Left lung (tissue), 10 donors: Measurements from ENCODE around the gene STAT5B. TPM values are rescaled to one million over a fixed set of nuclear protein-coding genes. Genes with fewer than 3 reads are reported as not detected.
"Not testable (repeated sequence)": the region's sequence is repeated elsewhere in the genome, so short reads cannot be mapped to it uniquely, and the experiment has no call there.

ENCODE experiments used
- ATAC-seq: fragments of 200-7000 bp; cut with Tn5 transposase; one replicate; pipeline ENCODE4 v1.9.1; 2020; ENCODE audit warnings: moderate library complexity
- DNase-seq, 4 donors: peaks; one replicate each; pipeline ENCODE4 v3.0.0-alpha.2; 2013 to 2020
- H3K27ac ChIP-seq, 2 donors: fragments of 200-600 bp; sonication (generic) in 1 of 2; one replicate each; pipeline versions ENCODE4 v1.5.0 to v1.8.0; 2020 to 2021
- H3K27me3 ChIP-seq, 2 donors: fragments of 200-600 bp; sonication (generic) in 1 of 2; one replicate each; pipeline versions ENCODE4 v1.5.0 to v1.8.0; 2020 to 2021
- H3K36me3 ChIP-seq, 2 donors: fragments of 200-600 bp; sonication (generic) in 1 of 2; one replicate each; pipeline versions ENCODE4 v1.5.0 to v1.8.0; 2020 to 2021
- H3K4me1 ChIP-seq, 2 donors: fragments of 200-600 bp; one replicate each; pipeline ENCODE4 v1.8.0; 2021
- H3K4me3 ChIP-seq, 2 donors: fragments of 200-600 bp; sonication (generic) in 1 of 2; one replicate each; pipeline versions ENCODE4 v1.5.0 to v1.8.0; 2020 to 2021; ENCODE audit warnings: mild to moderate bottlenecking in 1 of 2
- H3K9me3 ChIP-seq, 2 donors: fragments of 200-600 bp; sonication (generic) in 1 of 2; one replicate each; pipeline versions ENCODE4 v1.5.0 to v1.8.0; 2020 to 2021
- intact Hi-C, 2 donors: fragments of 100-400 bp; cut with DNase I; formaldehyde crosslinking; loops; one replicate each; pipeline versions ENCODE4 v1.11.2 to v1.14.2; 2022
- polyA plus RNA-seq, 6 donors: library from polyadenylated mRNA; unstranded; fragments of 120-200 nt; gene quantifications; one replicate each; pipeline ENCODE4 v1.2.1, GENCODE V29; 2013; ENCODE audit not compliant: insufficient read length in 6 of 6
- total RNA-seq, 2 donors: library from RNA; stranded (reverse); fragmentation: NEBNext Ultra II Directional; extraction: Animal tissue kit (Norgen Biotek cat#: 25700); gene quantifications; one replicate each; pipeline ENCODE4 v1.2.1, GENCODE V29; 2021
- TF ChIP-seq, protein P1 (sequence below), 2 donors: fragments of 200-600 bp; sonication (generic) in 1 of 2; IDR thresholded peaks; one replicate each; pipeline versions ENCODE4 v1.5.0 to v1.8.0; 2021; ENCODE audit warnings: antibody characterized with exemption in 2 of 2
- donor health status: DM: no; HTN: yes; CAD: no.
- donor health status: DM: no; HTN: no; CAD: no.

Gene STAT5B
- total and polyA plus RNA-seq, 8 donors = 41.5 to 70.9 (median 57.4) TPM

DNA sequence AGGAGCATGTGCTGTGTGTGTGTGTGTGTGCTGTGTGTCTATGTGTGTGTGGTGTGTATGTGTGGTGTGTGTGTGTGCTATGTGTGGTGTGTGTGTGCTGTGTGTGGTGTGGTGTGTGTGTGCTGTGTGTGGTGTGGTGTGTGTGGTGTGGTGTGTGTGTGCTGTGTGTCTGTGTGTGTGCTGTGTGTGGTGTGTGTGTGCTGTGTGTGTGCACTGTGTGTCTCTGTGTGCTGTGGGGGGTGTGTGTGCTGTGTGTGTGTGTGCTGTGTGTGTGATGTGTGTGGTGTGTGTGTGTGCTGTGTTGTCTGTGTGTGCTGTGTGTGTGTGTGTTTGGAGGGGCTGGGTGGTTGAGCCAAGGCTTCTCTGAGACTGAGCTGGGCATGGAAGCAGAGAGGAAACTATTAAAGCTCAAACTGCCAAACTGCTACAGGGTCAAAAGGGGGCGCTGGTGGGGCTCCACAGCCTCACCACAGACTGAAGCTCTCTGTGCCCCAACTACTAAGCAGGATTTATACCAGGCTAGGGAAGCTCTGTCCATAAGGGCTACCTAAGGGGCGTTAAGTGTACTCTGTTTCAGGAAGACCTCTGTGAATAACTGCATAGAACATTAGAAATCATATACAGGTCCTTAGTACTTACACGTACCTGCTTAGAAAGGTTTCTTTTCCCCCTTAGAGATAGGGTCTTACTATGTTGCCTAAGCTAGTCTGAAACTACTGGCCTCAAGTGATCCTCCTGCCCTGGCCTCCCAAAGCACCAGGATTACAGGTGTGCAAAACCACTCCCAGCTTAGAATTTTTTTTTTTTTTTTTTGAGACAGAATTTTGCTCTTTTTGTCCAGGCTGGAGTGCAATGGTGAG lies 54.1 kb downstream of the STAT5B start:
- H3K4me1 ChIP-seq = peaks cover 0 to 13% of the 10 kb centered on the region in 2 donors
- DNase-seq (peak in 1 of 4 donors; percentile 40), ATAC-seq (peak; percentile 90)
- no peak overlapping the region for H3K27ac ChIP-seq
- no peaks in the 10 kb centered on the region for H3K9me3 ChIP-seq
- H3K27me3 ChIP-seq = no peaks in the 10 kb centered on the region
- no peak overlapping the region for H3K4me3 ChIP-seq
- H3K36me3 ChIP-seq = peaks cover 0 to 68% of the 10 kb centered on the region in 2 donors
- TF ChIP-seq, protein P1, sequence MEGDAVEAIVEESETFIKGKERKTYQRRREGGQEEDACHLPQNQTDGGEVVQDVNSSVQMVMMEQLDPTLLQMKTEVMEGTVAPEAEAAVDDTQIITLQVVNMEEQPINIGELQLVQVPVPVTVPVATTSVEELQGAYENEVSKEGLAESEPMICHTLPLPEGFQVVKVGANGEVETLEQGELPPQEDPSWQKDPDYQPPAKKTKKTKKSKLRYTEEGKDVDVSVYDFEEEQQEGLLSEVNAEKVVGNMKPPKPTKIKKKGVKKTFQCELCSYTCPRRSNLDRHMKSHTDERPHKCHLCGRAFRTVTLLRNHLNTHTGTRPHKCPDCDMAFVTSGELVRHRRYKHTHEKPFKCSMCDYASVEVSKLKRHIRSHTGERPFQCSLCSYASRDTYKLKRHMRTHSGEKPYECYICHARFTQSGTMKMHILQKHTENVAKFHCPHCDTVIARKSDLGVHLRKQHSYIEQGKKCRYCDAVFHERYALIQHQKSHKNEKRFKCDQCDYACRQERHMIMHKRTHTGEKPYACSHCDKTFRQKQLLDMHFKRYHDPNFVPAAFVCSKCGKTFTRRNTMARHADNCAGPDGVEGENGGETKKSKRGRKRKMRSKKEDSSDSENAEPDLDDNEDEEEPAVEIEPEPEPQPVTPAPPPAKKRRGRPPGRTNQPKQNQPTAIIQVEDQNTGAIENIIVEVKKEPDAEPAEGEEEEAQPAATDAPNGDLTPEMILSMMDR (IDR thresholded peaks at IDR 0.05) = peak; percentile 30 to 53
- intact Hi-C loops = no loop called here

DNA sequence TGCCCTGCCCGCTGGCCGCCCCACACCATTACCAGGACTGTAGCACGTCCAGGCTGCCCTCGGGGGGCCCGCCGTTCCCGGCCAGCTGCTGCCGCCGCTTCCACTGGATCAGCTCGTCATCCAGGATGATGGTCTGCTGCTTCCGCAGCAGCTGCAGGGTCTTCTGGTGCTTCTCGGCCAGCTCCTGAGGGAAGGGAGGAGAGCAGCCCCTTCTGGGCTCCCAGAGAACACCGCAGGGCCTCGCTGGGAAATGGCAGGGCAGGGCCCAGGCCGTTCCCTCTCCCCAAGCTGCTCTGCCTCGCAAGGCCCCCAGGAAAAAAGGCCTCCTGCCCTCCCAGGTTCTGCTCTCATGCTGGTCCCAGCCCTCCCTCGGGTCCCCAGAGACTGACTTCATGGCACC lies 56.9 kb downstream of the STAT5B start:
- peaks cover 0 to 90% of the 10 kb centered on the region in 2 donors for H3K36me3 ChIP-seq
- H3K9me3 ChIP-seq, H3K27me3 ChIP-seq, H3K27ac ChIP-seq, H3K4me1 ChIP-seq, ATAC-seq, DNase-seq, intact Hi-C loops, H3K4me3 ChIP-seq: not testable (repeated sequence)

DNA sequence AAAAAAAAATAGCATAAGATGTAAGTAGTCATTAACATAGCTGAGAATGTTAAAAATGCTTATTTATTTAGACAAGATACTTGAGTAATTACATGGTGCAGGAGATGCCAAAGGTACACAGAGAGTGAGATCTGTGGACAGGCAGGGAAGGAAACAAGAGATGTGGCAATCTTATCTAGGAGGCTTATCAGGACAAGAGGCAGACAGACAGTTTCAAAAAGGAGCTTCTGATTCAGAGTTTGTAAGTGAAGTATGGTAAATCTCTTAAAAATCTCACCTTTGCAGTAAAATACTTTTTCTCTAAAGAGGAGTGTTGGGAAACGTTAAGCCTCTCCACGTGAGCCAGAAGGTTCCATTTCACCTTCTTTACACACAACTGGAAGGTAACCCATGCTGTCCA lies 62.0 kb downstream of the STAT5B start:
- Histone ChIP-seq H3K27me3 (no peaks in the 10 kb centered on the region), H3K4me1 (no peaks in the 10 kb centered on the region), H3K27ac (no peak overlapping the region), H3K9me3 (no peaks in the 10 kb centered on the region), H3K36me3 (peaks cover 0 to 98% of the 10 kb centered on the region in 2 donors), H3K4me3 (no peak overlapping the region)
- DNase-seq = no peak
- TF ChIP-seq, protein P1 (IDR thresholded peaks at IDR 0.05) = no peak
- intact Hi-C loops = no loop called here
- no peak for ATAC-seq

GRCh38 chr17:42212382-42212781 lies 63.8 kb downstream of the STAT5B start:
- Histone ChIP-seq H3K27me3 (no peaks in the 10 kb centered on the region), H3K4me3 (no peak overlapping the region), H3K27ac (no peak overlapping the region), H3K4me1 (no peaks in the 10 kb centered on the region), H3K9me3 (no peaks in the 10 kb centered on the region), H3K36me3 (peaks cover 0 to 98% of the 10 kb centered on the region in 2 donors)
- DNase-seq (no peak), ATAC-seq (no peak)
- TF ChIP-seq, protein P1 (IDR thresholded peaks at IDR 0.05) = no peak
- intact Hi-C loops = no loop called here

- DNase-seq, intact Hi-C loops: not testable (repeated sequence)
- ATAC-seq = peak; percentile 41
These were observed 64.3 kb downstream of the STAT5B start for GRCh38 chr17:42211921-42212341.

DNA sequence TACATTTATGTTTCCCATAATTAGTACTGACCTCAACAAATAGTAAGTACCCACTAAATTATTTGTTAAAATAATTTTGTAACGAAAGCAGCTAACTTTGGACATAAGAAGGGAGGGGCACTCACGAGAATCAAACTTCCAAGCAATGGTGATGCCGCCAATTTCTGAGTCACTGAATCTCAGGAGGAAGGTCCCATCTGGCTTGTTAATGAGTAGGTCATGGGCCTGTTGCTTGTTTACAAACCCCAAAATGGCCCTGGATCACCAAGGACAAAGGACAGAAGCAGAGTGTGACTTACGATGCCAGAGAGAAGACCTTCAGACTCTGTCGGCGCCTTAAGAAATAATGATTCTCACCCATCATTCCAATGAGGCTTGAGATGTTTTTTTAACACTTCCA lies 66.1 kb downstream of the STAT5B start:
- Histone ChIP-seq H3K4me3 (no peak overlapping the region), H3K27me3 (no peaks in the 10 kb centered on the region), H3K27ac (no peak overlapping the region), H3K4me1 (peaks cover 0 to 8% of the 10 kb centered on the region in 2 donors), H3K36me3 (peaks cover 0 to 98% of the 10 kb centered on the region in 2 donors), H3K9me3 (no peaks in the 10 kb centered on the region)
- no peak for ATAC-seq
- DNase-seq = no peak
- intact Hi-C loops = no loop called here
- TF ChIP-seq, protein P1 (IDR thresholded peaks at IDR 0.05) = no peak

More at GRCh38 chr17:42211921-42212341, 64.3 kb downstream of the STAT5B start:
- H3K27ac ChIP-seq, H3K27me3 ChIP-seq, H3K9me3 ChIP-seq, H3K4me3 ChIP-seq, H3K4me1 ChIP-seq: not testable (repeated sequence)
- H3K36me3 ChIP-seq = peaks cover 0 to 98% of the 10 kb centered on the region in 2 donors

DNA sequence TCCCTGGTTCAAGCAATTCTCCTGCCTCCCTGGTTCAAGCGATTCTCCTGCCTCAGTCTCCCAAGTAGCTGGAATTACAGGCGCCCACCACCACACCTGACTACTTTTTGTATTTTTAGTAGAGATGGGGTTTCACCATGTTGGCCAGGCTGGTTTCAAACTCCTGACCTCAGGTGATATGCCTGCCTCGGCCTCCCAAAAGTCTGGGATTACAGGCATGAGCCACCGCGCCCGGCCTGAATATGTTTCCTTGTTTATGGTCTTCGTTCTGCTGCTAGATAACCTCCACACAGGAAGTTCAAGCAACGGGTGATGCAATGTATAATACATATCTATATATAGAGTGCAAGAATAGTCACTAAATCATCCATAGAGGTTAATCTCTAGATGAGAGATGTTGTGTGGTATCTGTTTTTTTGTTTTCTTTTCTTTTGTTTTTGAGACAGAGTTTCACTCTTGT lies 70.0 kb downstream of the STAT5B start:
- ATAC-seq = peak; percentile 38
- H3K9me3 ChIP-seq, H3K4me3 ChIP-seq, H3K27me3 ChIP-seq, H3K4me1 ChIP-seq, intact Hi-C loops, DNase-seq: not testable (repeated sequence)
- H3K27ac ChIP-seq = peak overlapping the region in 1 of 2 donors; percentile 13
- H3K36me3 ChIP-seq = peaks cover 0 to 98% of the 10 kb centered on the region in 2 donors
